Activated CD4-positive, alpha-beta T cell treated with anti-CD3 and anti-CD28 coated beads, Interleukin-2, amount 50 U/mL, for 1 hour (primary cell): Measurements from ENCODE around the gene SCRN1.
"Not testable (repeated sequence)": the region's sequence is repeated elsewhere in the genome, so short reads cannot be mapped to it uniquely, and the experiment has no call there.

ENCODE experiments used
- DNase-seq: peaks from one replicate; pipeline ENCODE4 v3.0.0-alpha.2; 2020

The SCRN1 gene

GRCh38 chr7:29962035-29962434 is 27.6 kb downstream of the SCRN1 start:
- DNase-seq, result no peak

GRCh38 chr7:29961611-29962010 is 28.0 kb downstream of the SCRN1 start:
- not testable (repeated sequence) for DNase-seq

- DNase-seq, result no peak
Measured at GRCh38 chr7:29958667-29959358, 30.8 kb downstream of the SCRN1 start.

DNA sequence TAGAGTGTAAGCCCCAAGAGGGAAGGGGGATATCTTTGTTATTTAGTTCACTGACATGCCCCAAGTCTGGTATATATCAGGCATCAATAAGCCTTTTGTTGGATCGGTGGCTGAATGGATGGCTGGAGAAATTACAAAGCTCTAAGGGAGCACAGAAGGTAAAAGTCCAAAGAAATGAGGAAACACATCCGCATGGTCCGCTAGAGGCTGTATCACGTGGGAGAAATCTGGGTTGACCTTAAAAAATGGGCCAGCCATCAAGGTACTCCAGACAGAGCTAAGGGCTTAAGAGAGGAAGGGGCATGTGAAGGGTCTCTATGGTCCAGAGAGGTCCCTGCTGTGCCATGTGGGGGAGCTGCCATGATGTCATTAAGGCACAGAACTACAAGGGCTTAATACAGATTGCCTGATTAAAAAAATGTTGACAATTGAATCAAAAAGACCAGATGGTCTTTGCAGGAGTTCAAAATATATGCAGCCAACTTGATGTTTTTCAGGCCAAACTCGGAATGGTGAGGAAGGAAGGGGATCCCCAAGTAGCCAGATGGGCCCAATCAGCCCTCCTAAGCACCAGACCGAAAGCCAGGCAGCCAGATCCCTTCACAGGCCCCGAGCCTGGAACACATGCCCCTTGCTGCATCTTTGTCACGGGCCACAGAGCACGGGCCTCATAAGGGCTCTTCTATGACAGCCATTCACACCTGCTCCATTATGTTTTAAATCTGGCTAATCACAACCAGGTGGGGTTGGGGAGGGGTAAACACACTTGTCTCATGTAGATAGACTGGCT is 31.9 kb downstream of the SCRN1 start:
- no peak for DNase-seq

DNA sequence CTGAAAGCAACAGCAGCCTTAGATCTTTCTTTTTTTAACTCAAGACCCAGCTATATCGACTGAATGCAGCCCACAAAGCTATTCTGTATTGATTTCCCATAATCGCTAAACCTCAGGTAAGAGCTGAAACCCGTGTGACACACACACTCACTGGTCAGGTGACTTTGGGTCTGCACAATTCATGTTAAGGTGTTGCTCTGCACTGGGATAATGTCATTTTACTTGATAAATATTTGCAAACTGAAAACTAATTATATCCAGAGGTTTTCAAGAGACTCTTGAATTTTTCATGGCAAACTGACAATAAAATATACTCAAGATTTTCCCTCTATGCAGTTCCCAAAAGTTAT is 33.1 kb downstream of the SCRN1 start:
- no peak for DNase-seq

- DNase-seq, result no peak
Measured at GRCh38 chr7:29955799-29956486, 33.7 kb downstream of the SCRN1 start.

GRCh38 chr7:29955075-29955792 is 34.4 kb downstream of the SCRN1 start:
- DNase-seq, result no peak

DNA sequence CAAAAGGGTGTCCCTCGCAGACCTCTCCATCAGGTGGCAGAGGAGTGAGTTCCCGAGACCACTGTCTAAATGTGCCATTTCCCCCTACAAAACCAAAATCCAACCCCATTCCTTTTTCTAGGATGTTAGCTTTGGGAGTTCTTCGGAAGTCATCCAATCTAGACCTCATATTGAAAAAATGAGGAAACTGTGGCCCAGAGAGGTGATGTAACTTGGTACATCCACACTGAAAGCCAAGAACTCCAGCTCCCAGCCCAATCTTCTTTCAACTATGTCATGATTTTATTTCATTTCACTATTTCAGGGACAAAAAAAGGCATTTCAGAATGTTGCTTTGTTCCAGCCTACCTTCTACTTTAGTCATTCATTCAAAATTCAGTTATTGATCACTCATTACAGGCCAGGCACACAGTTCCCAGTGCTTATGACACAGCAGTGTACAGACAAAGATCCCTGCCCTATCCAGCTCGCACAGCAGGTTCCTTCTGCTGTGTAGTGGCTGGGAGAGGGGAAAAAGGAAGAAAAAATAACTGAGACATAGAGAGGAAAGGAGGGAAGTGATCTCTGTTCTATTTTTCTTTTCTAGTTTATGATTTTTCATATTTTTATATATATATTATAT is 35.8 kb downstream of the SCRN1 start:
- no peak for DNase-seq

- DNase-seq, result no peak
Measured at GRCh38 chr7:29951206-29951605, 38.4 kb downstream of the SCRN1 start.

- DNase-seq, result no peak
Measured at GRCh38 chr7:29950480-29950879, 39.1 kb downstream of the SCRN1 start.

- DNase-seq, result no peak
Measured at GRCh38 chr7:29948587-29948986, 41.0 kb downstream of the SCRN1 start.

- no peak for DNase-seq
Measured at GRCh38 chr7:29946428-29947186, 43.0 kb downstream of the SCRN1 start.

- no peak for DNase-seq
Measured at GRCh38 chr7:29945259-29945809, 44.3 kb downstream of the SCRN1 start.

- DNase-seq, result no peak
Measured at GRCh38 chr7:29940199-29940598, 49.4 kb downstream of the SCRN1 start.

GRCh38 chr7:29937132-29937531 is 52.5 kb downstream of the SCRN1 start:
- DNase-seq, result no peak

GRCh38 chr7:29935111-29935510 is 54.5 kb downstream of the SCRN1 start:
- no peak for DNase-seq

- DNase-seq, result no peak
Measured at GRCh38 chr7:29929018-29929807, 60.4 kb downstream of the SCRN1 start.

DNA sequence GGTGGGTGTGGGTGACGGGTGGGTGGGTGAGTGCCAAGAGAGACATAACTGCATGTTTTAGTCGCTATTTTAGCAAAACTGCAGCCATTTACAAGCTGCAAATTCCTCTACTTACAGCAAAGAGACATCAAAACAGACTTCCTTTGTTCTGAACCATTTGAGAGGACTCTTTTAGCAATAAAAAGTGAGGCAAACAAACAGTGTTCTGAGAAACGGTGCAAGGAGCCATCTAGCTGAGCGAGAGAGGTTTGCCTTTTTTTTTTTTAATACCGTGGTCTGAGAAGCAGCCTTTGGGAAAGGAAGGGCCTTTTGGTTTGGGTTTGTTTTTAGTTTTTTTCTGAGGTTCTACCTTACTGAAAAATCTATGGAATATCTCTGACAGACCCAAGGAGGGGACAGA is 62.9 kb downstream of the SCRN1 start:
- no peak for DNase-seq

GRCh38 chr7:29926216-29926615 is 63.4 kb downstream of the SCRN1 start:
- no peak for DNase-seq

GRCh38 chr7:29924684-29925083 is 64.9 kb downstream of the SCRN1 start:
- no peak for DNase-seq

DNA sequence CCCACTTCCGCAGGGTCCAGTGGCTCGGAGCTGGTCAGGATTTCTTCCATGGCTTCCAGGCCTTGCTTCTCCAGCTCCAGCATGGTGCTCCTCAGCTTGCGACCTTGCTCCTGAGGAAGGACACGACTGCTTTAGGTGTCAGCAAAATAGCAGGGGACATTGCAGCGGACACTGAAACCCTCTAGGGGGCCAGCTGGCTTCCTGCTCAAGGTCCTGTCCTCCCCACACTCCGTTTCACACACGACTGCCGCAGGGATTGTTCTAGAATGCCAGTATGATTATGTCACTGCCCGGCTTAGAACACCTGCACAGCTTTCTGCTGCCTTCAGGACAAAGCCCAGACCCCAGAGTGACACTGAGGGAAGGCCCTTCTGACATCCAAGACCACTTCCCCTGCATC is 65.6 kb downstream of the SCRN1 start:
- no peak for DNase-seq
